ENCODE results near the gene COBLL1. TPM values are rescaled to one million over a fixed set of nuclear protein-coding genes. Genes with fewer than 3 reads are reported as not detected.

The COBLL1 gene
- total and polyA plus RNA-seq, 2 experiments from 2014 or later: 87.3 to 146 TPM

- Histone ChIP-seq H3K4me2 (no peak overlapping the region), H2AFZ (no peak overlapping the region)
Measured at GRCh38 chr2:164722616-164723338, 118.8 kb downstream of the COBLL1 start.

GRCh38 chr2:164721430-164721829 lies 120.2 kb downstream of the COBLL1 start:
- no peak overlapping the region for H2AFZ ChIP-seq
- 88% methylated on average over 1 of the region's 1 CpG for WGBS (ENCODE audit: low lambda C conversion rate, missing lambda C conversion rate)

More at GRCh38 chr2:164722616-164723338, 118.8 kb downstream of the COBLL1 start:
- no peaks in the 10 kb centered on the region for H3K4me1 ChIP-seq (ENCODE audit: insufficient read depth)
- no peaks in the 10 kb centered on the region for H3K9me2 ChIP-seq (replicated peaks; ENCODE audit: insufficient read depth)
- TF ChIP-seq CTCF (IDR thresholded peaks at IDR 0.05; ENCODE audit: poor library complexity) (no peak), EZH2 (IDR thresholded peaks at IDR 0.05; ENCODE audit: borderline replicate concordance) (no peak), EZH2phosphoT487 (IDR thresholded peaks at IDR 0.05; ENCODE audit: low read depth, severe bottlenecking, unreplicated experiment) (no peak)
- WGBS (ENCODE audit: low lambda C conversion rate, missing lambda C conversion rate): 88% methylated on average over 2 of the region's 2 CpGs
- no peak overlapping the region for H3K27ac ChIP-seq
- no peaks in the 10 kb centered on the region for H4K20me1 ChIP-seq (ENCODE audit: insufficient read depth, poor library complexity, severe bottlenecking)
- no peaks in the 10 kb centered on the region for H3K9me3 ChIP-seq (ENCODE audit: low read depth)
- no peaks in the 10 kb centered on the region for H3K27me3 ChIP-seq
- DNase-seq (ENCODE audit: low spot score): no peak
- H3K79me2 ChIP-seq: peaks cover 3% of the 10 kb centered on the region
- no peak overlapping the region for H3K4me3 ChIP-seq
- H3K36me3 ChIP-seq (replicated peaks; ENCODE audit: insufficient read depth, low read depth): no peaks in the 10 kb centered on the region

GRCh38 chr2:164719996-164720941 lies 121.4 kb downstream of the COBLL1 start:
- Histone ChIP-seq H3K4me2 (no peak overlapping the region), H2AFZ (no peak overlapping the region)
- TF ChIP-seq EZH2phosphoT487 (IDR thresholded peaks at IDR 0.05; ENCODE audit: low read depth, severe bottlenecking, unreplicated experiment): no peak
- no peak for TF ChIP-seq CTCF (IDR thresholded peaks at IDR 0.05; ENCODE audit: poor library complexity)
- no peak for TF ChIP-seq EZH2 (IDR thresholded peaks at IDR 0.05; ENCODE audit: borderline replicate concordance)

More at GRCh38 chr2:164721430-164721829, 120.2 kb downstream of the COBLL1 start:
- Histone ChIP-seq H3K36me3 (replicated peaks; ENCODE audit: insufficient read depth, low read depth) (no peaks in the 10 kb centered on the region), H3K27me3 (no peaks in the 10 kb centered on the region), H3K4me2 (no peak overlapping the region), H3K27ac (no peak overlapping the region), H3K4me3 (no peak overlapping the region), H3K9me3 (ENCODE audit: low read depth) (no peaks in the 10 kb centered on the region), H4K20me1 (ENCODE audit: insufficient read depth, poor library complexity, severe bottlenecking) (no peaks in the 10 kb centered on the region), H3K79me2 (peaks cover 3% of the 10 kb centered on the region), H3K4me1 (ENCODE audit: insufficient read depth) (no peaks in the 10 kb centered on the region), H3K9me2 (replicated peaks; ENCODE audit: insufficient read depth) (no peaks in the 10 kb centered on the region)
- TF ChIP-seq EZH2 (IDR thresholded peaks at IDR 0.05; ENCODE audit: borderline replicate concordance): no peak
- TF ChIP-seq EZH2phosphoT487 (IDR thresholded peaks at IDR 0.05; ENCODE audit: low read depth, severe bottlenecking, unreplicated experiment): no peak
- TF ChIP-seq CTCF (IDR thresholded peaks at IDR 0.05; ENCODE audit: poor library complexity): no peak
- DNase-seq (ENCODE audit: low spot score): no peak

More at GRCh38 chr2:164719996-164720941, 121.4 kb downstream of the COBLL1 start:
- Histone ChIP-seq H3K27me3 (no peaks in the 10 kb centered on the region), H3K27ac (peak overlapping the region; percentile 11), H3K9me3 (ENCODE audit: low read depth) (no peaks in the 10 kb centered on the region), H3K4me3 (no peak overlapping the region), H3K36me3 (replicated peaks; ENCODE audit: insufficient read depth, low read depth) (no peaks in the 10 kb centered on the region), H3K9me2 (replicated peaks; ENCODE audit: insufficient read depth) (no peaks in the 10 kb centered on the region), H3K79me2 (peaks cover 3% of the 10 kb centered on the region), H4K20me1 (ENCODE audit: insufficient read depth, poor library complexity, severe bottlenecking) (no peaks in the 10 kb centered on the region), H3K4me1 (ENCODE audit: insufficient read depth) (no peaks in the 10 kb centered on the region)
- no peak for DNase-seq (ENCODE audit: low spot score)
- 51% methylated on average over 3 of the region's 3 CpGs for WGBS (ENCODE audit: low lambda C conversion rate, missing lambda C conversion rate)

Data from hepatocyte (in vitro differentiated cells).